GM13976 (cell line): Measurements from ENCODE around the gene EPHA6.
"Not testable (repeated sequence)": the region's sequence is repeated elsewhere in the genome, so short reads cannot be mapped to it uniquely, and the experiment has no call there.

ENCODE experiments used
- DNase-seq: peaks from one replicate; pipeline ENCODE4 v3.0.0; 2012; ENCODE audit warnings: low spot score
- in situ Hi-C: fragments of 300-500 bp; cut with MboI; formaldehyde crosslinking; loops from one replicate; pipeline ENCODE4 v1.12.0; 2022; ENCODE audit warnings: low sequenced_read_pairs, mixed read lengths, inconsistent platforms; ENCODE audit not compliant: unreplicated experiment
- TF ChIP-seq, protein P1 (sequence below): IDR thresholded peaks from 2 replicates; pipeline ENCODE4 v1.5.1; 2012; ENCODE audit warnings: borderline replicate concordance, mild to moderate bottlenecking; ENCODE audit not compliant: insufficient read depth; ENCODE audit errors: extremely low read depth, missing control alignments, control extremely low read depth

The EPHA6 gene

DNA sequence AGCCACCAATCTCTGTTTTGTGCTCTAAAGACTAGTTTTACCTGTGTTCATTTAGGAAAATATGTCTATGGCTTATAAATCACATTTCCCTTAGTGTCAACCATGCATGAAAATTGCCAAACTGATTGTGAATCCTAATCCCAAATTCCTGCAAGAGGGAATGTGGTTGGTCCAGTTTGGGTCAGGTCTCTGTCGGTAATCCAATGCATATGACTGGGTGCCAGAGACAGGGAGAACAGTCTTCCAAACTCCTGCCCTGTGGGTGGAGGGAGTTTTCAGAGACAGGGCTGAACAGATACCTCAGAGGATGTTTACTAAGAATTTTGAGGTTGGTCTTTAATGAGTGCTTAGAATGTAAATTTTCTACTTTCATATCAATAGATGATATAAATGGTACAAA is 649.6 kb downstream of the EPHA6 start:
- TF ChIP-seq, protein P1, sequence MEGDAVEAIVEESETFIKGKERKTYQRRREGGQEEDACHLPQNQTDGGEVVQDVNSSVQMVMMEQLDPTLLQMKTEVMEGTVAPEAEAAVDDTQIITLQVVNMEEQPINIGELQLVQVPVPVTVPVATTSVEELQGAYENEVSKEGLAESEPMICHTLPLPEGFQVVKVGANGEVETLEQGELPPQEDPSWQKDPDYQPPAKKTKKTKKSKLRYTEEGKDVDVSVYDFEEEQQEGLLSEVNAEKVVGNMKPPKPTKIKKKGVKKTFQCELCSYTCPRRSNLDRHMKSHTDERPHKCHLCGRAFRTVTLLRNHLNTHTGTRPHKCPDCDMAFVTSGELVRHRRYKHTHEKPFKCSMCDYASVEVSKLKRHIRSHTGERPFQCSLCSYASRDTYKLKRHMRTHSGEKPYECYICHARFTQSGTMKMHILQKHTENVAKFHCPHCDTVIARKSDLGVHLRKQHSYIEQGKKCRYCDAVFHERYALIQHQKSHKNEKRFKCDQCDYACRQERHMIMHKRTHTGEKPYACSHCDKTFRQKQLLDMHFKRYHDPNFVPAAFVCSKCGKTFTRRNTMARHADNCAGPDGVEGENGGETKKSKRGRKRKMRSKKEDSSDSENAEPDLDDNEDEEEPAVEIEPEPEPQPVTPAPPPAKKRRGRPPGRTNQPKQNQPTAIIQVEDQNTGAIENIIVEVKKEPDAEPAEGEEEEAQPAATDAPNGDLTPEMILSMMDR = no peak
- in situ Hi-C loops = no loop called here
- DNase-seq = no peak

DNA sequence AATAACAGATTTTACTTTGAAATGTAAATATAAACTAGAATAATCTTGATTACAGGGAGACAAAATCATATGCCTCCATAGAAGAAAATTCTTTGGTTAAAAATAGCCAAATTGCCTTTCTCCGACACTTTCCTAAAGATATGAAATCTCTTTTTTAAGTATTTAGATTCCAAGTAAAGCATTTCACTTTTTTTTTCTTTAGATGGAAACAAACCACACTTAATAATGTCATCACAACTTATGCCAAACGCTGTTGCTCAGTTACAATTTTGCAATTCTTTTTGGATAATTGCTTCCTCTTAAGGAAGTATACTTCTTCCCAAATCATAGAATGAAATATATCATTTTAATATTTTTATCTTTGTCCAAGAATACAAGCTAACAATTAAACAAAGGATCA is 656.1 kb downstream of the EPHA6 start:
- TF ChIP-seq, protein P1 = no peak
- in situ Hi-C loops = no loop called here
- DNase-seq = no peak

DNA sequence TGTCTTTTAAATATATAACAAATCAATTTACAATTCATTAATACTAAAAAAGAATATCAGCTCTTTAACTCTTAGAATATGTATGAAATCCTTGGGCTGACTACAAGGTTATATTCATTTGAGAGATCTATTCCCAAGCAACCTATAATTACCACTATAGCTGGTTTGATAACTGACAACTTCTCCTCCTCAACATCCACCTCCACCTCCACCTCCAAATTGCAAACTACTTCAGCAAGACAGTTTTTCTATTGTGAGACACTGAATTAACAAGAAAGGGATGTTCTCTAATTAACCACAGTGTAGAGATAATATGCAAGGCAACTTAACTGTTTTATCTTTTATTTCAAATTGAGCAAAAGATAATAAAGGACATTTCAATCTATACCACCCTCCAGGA is 665.3 kb downstream of the EPHA6 start:
- TF ChIP-seq, protein P1 = no peak
- in situ Hi-C loops = no loop called here
- DNase-seq = no peak

DNA sequence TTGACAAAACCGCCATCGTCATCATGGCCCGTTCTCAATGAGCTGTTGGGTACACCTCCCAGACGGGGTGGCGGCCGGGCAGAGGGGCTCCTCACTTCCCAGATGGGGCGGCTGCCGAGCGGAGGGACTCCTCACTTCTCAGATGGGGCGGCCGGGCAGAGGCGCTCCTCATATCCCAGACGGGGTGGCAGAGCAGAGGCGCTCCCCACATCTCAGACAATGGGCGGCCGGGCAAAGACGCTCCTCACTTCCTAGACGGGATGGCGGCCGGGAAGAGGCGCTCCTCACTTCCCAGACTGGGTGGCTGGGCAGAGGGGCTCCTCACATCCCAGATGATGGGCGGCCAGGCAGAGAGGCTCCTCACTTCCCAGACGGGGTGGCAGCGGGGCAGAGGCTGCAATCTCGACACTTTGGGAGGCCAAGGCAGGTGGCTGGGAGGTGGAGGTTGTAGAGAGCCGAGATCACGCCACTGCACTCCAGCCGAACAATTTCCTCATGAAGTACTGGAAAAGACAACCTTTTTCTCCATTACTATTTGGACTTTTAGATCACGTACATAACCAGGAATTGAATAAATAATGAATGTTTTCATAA is 666.4 kb downstream of the EPHA6 start:
- in situ Hi-C loops, DNase-seq: not testable (repeated sequence)

DNA sequence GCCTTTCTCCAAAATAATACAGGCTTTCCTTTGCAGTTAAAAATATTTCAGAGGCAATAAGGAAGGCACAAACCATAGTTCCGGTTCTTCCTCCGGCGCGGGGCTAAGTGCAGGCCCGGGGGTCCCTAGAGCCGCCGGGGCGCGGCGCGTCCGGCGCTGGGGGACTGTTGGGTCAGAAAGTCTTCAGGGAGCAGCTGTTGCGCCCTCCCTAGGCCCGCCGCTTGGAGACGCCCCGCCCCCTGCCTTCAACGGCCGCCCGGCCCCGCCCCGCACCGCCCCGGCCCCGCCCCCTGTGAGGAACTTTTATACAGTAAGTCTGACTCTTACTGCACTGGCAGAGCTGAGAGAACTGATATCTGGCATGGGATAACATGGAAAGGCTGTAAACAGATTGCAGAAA is 667.0 kb downstream of the EPHA6 start:
- DNase-seq = no peak
- TF ChIP-seq, protein P1 = no peak
- in situ Hi-C loops = no loop called here

DNA sequence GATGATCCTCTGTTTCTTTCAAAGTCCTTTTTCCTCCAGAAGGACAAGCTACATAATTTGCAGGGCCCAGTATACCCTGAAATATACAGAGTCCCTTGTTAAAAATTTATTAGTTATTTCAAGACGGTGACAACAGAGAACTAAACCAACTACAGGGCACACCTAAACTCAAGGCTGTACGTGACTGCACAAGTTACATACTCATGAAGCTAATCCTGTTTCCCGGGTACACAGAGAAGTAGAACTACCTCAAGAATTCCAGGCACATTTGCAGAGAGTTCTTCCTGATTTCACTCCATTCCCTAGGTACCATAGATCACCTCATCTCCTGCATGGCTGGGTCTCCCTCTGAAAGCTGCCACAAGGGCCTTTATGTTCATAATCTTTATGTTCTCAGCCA is 670.8 kb downstream of the EPHA6 start:
- TF ChIP-seq, protein P1 = no peak
- in situ Hi-C loops = no loop called here
- no peak for DNase-seq

DNA sequence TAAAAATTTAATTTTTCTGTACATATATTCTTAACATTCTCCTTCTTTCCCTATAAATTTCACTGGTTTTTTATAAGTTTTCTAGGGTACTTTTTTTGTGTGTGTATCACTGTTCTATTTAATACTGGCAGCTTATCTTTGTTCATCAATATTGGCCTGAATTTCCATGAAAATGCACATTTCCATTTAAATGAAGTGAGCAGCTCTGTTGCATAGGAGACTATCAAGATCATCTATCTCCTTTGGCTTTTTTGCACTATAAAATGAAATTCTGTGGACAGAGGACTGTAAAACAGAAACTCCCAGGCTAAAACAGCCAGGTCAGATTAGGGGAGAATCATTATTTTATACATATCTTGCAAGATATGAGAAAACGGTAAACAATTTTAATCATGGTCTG is 673.2 kb downstream of the EPHA6 start:
- no peak for DNase-seq
- in situ Hi-C loops = no loop called here
- TF ChIP-seq, protein P1 = no peak
